ENCODE data around the gene ALS2CL.
A peak's percentile ranks its signal among the peaks of the same experiment; 100 is the strongest.

ALS2CL gene

DNA sequence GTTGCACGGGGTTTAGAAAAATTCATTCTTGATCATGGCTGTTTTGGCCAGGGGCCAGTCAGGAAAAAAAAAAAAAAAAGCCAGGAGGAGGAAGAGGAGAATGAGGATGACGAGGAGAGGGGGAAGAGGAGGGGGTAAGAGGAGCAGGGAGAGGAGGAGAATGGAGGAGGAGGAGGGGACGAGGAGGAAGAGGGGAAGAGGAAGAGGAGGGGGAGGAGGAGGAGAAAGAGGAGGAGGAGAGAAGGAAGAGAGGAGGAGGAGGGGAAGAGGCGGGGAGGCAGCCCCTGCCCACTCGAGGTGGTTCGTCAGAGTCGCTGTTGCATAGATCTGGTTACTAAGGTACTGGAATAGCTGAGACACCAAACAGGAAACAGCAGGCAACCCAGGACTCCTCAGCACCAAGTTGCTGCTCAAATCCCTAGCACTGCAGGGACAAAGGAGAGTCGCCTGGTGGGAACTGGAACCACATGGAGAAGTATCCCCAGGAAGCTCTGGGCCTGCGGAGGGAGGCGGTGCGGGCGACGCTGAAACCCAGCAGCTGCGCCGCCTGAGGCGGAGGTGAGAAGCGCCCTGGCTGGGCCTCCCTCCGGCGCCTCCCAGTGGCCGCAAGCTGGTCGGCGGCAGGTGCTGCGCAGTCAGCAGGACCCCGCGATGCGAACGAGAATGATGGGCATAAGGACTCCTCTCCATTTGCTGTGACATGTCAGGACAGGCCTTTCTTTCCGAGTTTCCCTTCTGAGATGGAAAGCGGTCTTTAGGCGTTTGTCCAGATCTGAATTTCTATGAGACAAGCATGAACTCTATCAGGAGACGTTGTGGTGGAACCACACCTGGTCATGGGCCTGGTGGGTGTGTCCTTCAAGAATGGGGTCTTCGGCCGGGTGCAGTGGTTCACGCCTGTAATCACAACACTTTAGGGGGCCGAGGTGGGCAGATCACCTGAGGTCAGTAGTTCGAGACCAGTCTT is 63.6 kb downstream of the ALS2CL start:
- DNase-seq: peak; percentile 91

GRCh38 chr3:46628901-46629369 is 64.5 kb downstream of the ALS2CL start:
- DNase-seq: peak; percentile 80

DNA sequence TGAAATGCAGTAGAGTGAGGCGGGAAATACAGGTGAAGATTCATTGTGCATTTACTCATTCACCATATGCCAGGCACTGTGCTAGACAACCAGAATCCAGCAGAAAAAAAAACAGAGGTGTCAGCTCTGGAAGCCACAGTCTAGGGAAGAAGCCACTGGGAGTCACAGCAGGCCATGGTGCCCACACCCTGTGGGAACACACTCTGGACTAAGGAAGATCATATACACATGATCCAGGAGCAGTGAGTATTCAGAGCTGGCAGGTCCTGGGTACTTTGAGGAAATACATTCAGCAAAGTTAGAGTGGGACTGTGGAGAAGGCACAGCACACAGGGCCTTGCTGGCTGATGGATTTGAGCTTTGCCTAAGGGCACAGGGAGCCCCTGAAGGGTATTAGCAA is 66.4 kb downstream of the ALS2CL start:
- DNase-seq: no peak

DNA sequence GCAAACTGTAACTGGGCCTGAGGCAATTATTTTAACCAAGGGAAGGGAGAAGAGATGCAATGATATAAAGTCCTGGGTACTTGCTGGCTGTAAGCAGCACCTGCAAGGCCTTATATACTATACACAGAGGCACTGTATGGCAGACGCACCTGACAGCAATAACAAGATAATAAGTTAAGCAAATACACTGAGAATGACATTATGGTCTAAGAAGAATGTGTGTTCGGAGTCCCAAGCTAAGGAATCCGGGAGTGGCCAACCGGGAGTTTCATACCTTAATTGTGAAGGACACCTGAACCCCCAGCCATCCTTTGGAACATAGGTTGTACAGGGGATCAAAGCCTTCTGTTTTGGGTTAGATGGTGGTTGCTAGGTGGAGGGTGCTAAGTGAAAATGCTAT is 67.4 kb downstream of the ALS2CL start:
- DNase-seq: no peak

- DNase-seq: no peak
These were observed 68.4 kb downstream of the ALS2CL start for GRCh38 chr3:46624975-46625490.

DNA sequence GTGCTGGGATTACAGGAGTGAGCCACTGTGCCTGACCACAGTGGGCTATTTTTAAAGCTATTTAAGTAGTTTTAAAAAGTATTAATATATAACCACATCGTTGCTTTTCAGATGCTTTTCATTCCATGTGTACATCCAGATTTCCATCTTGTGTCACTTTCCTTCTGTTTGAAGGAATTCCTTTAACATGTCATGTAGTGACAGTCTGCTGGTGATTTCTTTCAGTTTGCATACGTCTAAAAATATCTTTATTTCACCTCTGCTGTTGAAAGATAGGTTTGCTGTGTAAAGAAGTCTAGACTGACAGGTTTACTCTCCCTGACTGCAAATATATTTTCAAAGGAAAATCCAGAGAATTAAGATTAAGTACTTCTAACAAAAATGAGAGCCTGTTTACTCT is 68.9 kb downstream of the ALS2CL start:
- no peak for DNase-seq

DNA sequence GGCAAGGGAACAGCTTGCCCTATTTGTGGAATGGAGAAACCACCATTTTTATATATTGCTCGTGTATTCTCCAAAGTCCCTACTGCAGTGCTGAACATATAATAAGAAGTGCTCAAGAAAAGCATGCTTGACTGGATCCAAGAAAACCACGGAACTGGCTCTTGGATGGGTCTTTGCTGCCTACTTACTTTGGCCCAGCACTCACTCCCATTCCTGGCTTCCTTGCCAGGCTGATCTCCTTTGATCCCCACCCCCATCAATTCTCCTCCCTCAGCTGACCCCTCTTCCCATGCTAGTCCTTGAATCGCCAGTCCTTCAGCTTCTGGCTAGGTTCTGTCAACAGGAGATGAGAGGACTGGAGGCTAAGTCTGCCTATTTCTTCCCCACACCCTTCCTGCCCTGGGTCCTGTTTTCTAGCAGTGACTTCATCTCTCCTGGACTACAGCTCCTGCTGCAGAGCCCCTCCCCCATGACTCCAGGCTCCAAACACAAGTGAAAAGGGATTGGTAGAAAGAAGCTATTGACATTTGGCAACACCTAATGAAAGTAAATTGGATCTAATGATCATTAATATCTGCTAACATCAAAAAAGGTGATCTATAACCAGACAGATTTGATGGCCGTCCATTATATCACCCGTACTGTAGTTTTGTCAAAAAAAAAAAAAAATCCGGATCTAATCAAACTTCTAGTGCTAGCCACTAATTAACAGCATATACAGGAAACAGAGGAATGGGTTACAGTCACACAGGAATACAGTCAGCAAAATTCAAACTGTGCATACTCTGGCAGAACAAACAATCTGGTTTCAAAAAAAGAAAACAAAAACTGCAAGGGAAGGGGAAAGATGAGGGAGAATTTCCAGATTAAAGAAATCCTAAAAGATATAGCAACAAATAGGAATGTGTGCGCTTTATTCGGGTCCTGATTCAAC is 73.4 kb downstream of the ALS2CL start:
- DNase-seq: no peak

Data from right hindlimb (tissue), 1 donor.